Measurements from ENCODE around the gene RPLP1.

RPLP1 gene

GRCh38 chr15:69452692-69453521 is at the start of gene RPLP1:
Gene RPLP1 (plus strand): TSS chr15:69452818. CDS start chr15:69452949, 131 bp downstream.
- no peaks in the 10 kb centered on the region for H3K27me3 Mint-ChIP-seq
- H3K27ac Mint-ChIP-seq: peak within 1 kb of the TSS; percentile 98
- DNase-seq: peak; percentile 96
- peaks cover 33% of the 10 kb centered on the region for H3K4me1 Mint-ChIP-seq (ENCODE audit: low read depth)
- H3K9me3 Mint-ChIP-seq: no peaks in the 10 kb centered on the region
- H3K4me3 Mint-ChIP-seq: peak within 1 kb of the TSS; percentile 95
- peaks cover 66% of the 10 kb centered on the region for H3K36me3 Mint-ChIP-seq (ENCODE audit: low read depth)

- H3K9me3 Mint-ChIP-seq: no peaks in the 10 kb centered on the region
- H3K4me3 Mint-ChIP-seq: no peak overlapping the region
- peaks cover 9% of the 10 kb centered on the region for H3K4me1 Mint-ChIP-seq (ENCODE audit: low read depth)
- no peaks in the 10 kb centered on the region for H3K36me3 Mint-ChIP-seq (ENCODE audit: low read depth)
- no peak for DNase-seq
- H3K27me3 Mint-ChIP-seq: peaks cover 17% of the 10 kb centered on the region
- H3K27ac Mint-ChIP-seq: no peak overlapping the region
These were observed 49.0 kb upstream of the RPLP1 start for GRCh38 chr15:69403594-69403993.

GRCh38 chr15:69405110-69405509 is 47.5 kb upstream of the RPLP1 start:
- Mint-ChIP-seq H3K27ac (no peak overlapping the region), H3K4me1 (ENCODE audit: low read depth) (peaks cover 10% of the 10 kb centered on the region), H3K27me3 (peaks cover 24% of the 10 kb centered on the region), H3K36me3 (ENCODE audit: low read depth) (no peaks in the 10 kb centered on the region), H3K9me3 (no peaks in the 10 kb centered on the region), H3K4me3 (no peak overlapping the region)
- no peak for DNase-seq

- no peak overlapping the region for H3K4me3 Mint-ChIP-seq
- peaks cover 1% of the 10 kb centered on the region for H3K4me1 Mint-ChIP-seq (ENCODE audit: low read depth)
- H3K36me3 Mint-ChIP-seq (ENCODE audit: low read depth): no peaks in the 10 kb centered on the region
- DNase-seq: no peak
- H3K9me3 Mint-ChIP-seq: no peaks in the 10 kb centered on the region
- no peak overlapping the region for H3K27ac Mint-ChIP-seq
- H3K27me3 Mint-ChIP-seq: peaks cover 24% of the 10 kb centered on the region
These were observed 44.8 kb upstream of the RPLP1 start for GRCh38 chr15:69407719-69408400.

- Mint-ChIP-seq H3K36me3 (ENCODE audit: low read depth) (no peaks in the 10 kb centered on the region), H3K4me1 (ENCODE audit: low read depth) (peaks cover 6% of the 10 kb centered on the region), H3K27ac (no peak overlapping the region), H3K4me3 (no peak overlapping the region), H3K27me3 (peaks cover 21% of the 10 kb centered on the region), H3K9me3 (no peaks in the 10 kb centered on the region)
- no peak for DNase-seq
These were observed 43.8 kb upstream of the RPLP1 start for GRCh38 chr15:69408841-69409240.

GRCh38 chr15:69410248-69410874 is 42.3 kb upstream of the RPLP1 start:
- peaks cover 13% of the 10 kb centered on the region for H3K4me1 Mint-ChIP-seq (ENCODE audit: low read depth)
- no peak for DNase-seq
- H3K4me3 Mint-ChIP-seq: no peak overlapping the region
- H3K9me3 Mint-ChIP-seq: no peaks in the 10 kb centered on the region
- H3K27me3 Mint-ChIP-seq: peaks cover 21% of the 10 kb centered on the region
- no peak overlapping the region for H3K27ac Mint-ChIP-seq
- peaks cover 7% of the 10 kb centered on the region for H3K36me3 Mint-ChIP-seq (ENCODE audit: low read depth)

- Mint-ChIP-seq H3K36me3 (ENCODE audit: low read depth) (peaks cover 16% of the 10 kb centered on the region), H3K4me1 (ENCODE audit: low read depth) (peaks cover 15% of the 10 kb centered on the region), H3K27me3 (peaks cover 24% of the 10 kb centered on the region), H3K9me3 (no peaks in the 10 kb centered on the region), H3K4me3 (no peak overlapping the region), H3K27ac (no peak overlapping the region)
- DNase-seq: no peak
These were observed 40.3 kb upstream of the RPLP1 start for GRCh38 chr15:69412274-69412673.

- no peak for DNase-seq
- no peak overlapping the region for H3K27ac Mint-ChIP-seq
- peaks cover 20% of the 10 kb centered on the region for H3K36me3 Mint-ChIP-seq (ENCODE audit: low read depth)
- H3K4me1 Mint-ChIP-seq (ENCODE audit: low read depth): peaks cover 17% of the 10 kb centered on the region
- H3K27me3 Mint-ChIP-seq: peaks cover 26% of the 10 kb centered on the region
- no peaks in the 10 kb centered on the region for H3K9me3 Mint-ChIP-seq
- no peak overlapping the region for H3K4me3 Mint-ChIP-seq
These were observed 39.9 kb upstream of the RPLP1 start for GRCh38 chr15:69412701-69413100.

GRCh38 chr15:69413822-69414700 is 38.6 kb upstream of the RPLP1 start, which contains the start of gene KIF23:
Gene KIF23 (plus strand): TSS chr15:69414349. CDS start chr15:69414466, 117 bp downstream.
- DNase-seq: peak; percentile 92
- Mint-ChIP-seq H3K36me3 (ENCODE audit: low read depth) (peaks cover 31% of the 10 kb centered on the region), H3K4me3 (peak within 1 kb of the TSS; percentile 86), H3K27ac (peak within 1 kb of the TSS; percentile 70), H3K9me3 (no peaks in the 10 kb centered on the region), H3K4me1 (ENCODE audit: low read depth) (peaks cover 17% of the 10 kb centered on the region), H3K27me3 (peaks cover 21% of the 10 kb centered on the region)

- H3K9me3 Mint-ChIP-seq: no peaks in the 10 kb centered on the region
- H3K27me3 Mint-ChIP-seq: peaks cover 15% of the 10 kb centered on the region
- DNase-seq: peak; percentile 47
- peaks cover 16% of the 10 kb centered on the region for H3K4me1 Mint-ChIP-seq (ENCODE audit: low read depth)
- peak overlapping the region; percentile 84 for H3K4me3 Mint-ChIP-seq
- H3K36me3 Mint-ChIP-seq (ENCODE audit: low read depth): peaks cover 38% of the 10 kb centered on the region
- peak overlapping the region; percentile 70 for H3K27ac Mint-ChIP-seq
These were observed 37.9 kb upstream of the RPLP1 start for GRCh38 chr15:69414701-69415167.

- peaks cover 15% of the 10 kb centered on the region for H3K4me1 Mint-ChIP-seq (ENCODE audit: low read depth)
- H3K9me3 Mint-ChIP-seq: no peaks in the 10 kb centered on the region
These were observed 37.2 kb upstream of the RPLP1 start for GRCh38 chr15:69415381-69415780.

GRCh38 chr15:69417581-69417980 is 35.0 kb upstream of the RPLP1 start:
- peaks cover 60% of the 10 kb centered on the region for H3K36me3 Mint-ChIP-seq (ENCODE audit: low read depth)

More at GRCh38 chr15:69415381-69415780, 37.2 kb upstream of the RPLP1 start:
- H3K4me3 Mint-ChIP-seq: peak overlapping the region; percentile 84
- H3K27ac Mint-ChIP-seq: no peak overlapping the region
- peaks cover 41% of the 10 kb centered on the region for H3K36me3 Mint-ChIP-seq (ENCODE audit: low read depth)
- DNase-seq: no peak
- peaks cover 15% of the 10 kb centered on the region for H3K27me3 Mint-ChIP-seq

GRCh38 chr15:69421498-69421897 is 31.1 kb upstream of the RPLP1 start:
- no peak for DNase-seq
- Mint-ChIP-seq H3K4me1 (ENCODE audit: low read depth) (peaks cover 2% of the 10 kb centered on the region), H3K27ac (no peak overlapping the region), H3K9me3 (no peaks in the 10 kb centered on the region), H3K4me3 (no peak overlapping the region), H3K36me3 (ENCODE audit: low read depth) (peaks cover 80% of the 10 kb centered on the region), H3K27me3 (peaks cover 6% of the 10 kb centered on the region)

More at GRCh38 chr15:69417581-69417980, 35.0 kb upstream of the RPLP1 start:
- Mint-ChIP-seq H3K4me3 (no peak overlapping the region), H3K27me3 (peaks cover 15% of the 10 kb centered on the region), H3K9me3 (no peaks in the 10 kb centered on the region), H3K27ac (no peak overlapping the region), H3K4me1 (ENCODE audit: low read depth) (peaks cover 15% of the 10 kb centered on the region)
- no peak for DNase-seq
